HCT116 (cell line): ENCODE results near the gene FAM47E. TPM values are rescaled to one million over a fixed set of nuclear protein-coding genes. Genes with fewer than 3 reads are reported as not detected.
A peak's percentile ranks its signal among the peaks of the same experiment; 100 is the strongest.

Experiments
- ATAC-seq: fragments of 200-7000 bp; cut with Tn5 transposase; 2 replicates; pipeline ENCODE4 v1.9.1; 2020; ENCODE audit warnings: mild to moderate bottlenecking, moderate library complexity
- Bru-seq: library from RNA; stranded (reverse); fragments of 400-500 nt; gene quantifications from one replicate; lab custom pipeline; 2021; lab: Mats Ljungman, UMichigan
- BruChase-seq, 2 experiments: library from RNA; stranded (reverse); fragments of 400-500 nt; gene quantifications; one replicate each; lab custom pipeline; 2021; lab: Mats Ljungman, UMichigan
- BruUV-seq: library from RNA; stranded (reverse); fragments of 400-500 nt; replicated peaks from 2 replicates; lab custom pipeline; 2021; lab: Mats Ljungman, UMichigan
- CTCF ChIA-PET: fragments of 300-600 bp; sonication (Branson Sonifier 250); formaldehyde crosslinking; loops from one replicate; lab custom pipeline; 2021; ENCODE audit warnings: antibody characterized with exemption; lab: Charles Lee
- POLR2A ChIA-PET: fragments of 300-600, 350-600 bp; sonication (Branson Sonifier 250); formaldehyde crosslinking; loops from one replicate; lab custom pipeline; 2021; ENCODE audit warnings: antibody characterized with exemption; lab: Charles Lee
- RAD21 ChIA-PET, 2 experiments: fragments of 300-600 bp; sonication (Branson Sonifier 250); formaldehyde crosslinking; loops; one replicate each; lab custom pipeline; 2023; ENCODE audit warnings: low total read pairs in 2 of 2; ENCODE audit not compliant: uncharacterized antibody in 2 of 2, unreplicated experiment in 2 of 2, low non-redundant PET in 1 of 2; lab: Charles Lee
- DNase-seq: peaks from one replicate; pipeline ENCODE4 v3.0.0-alpha.2; 2010; ENCODE audit warnings: low read depth, low spot score
- H2AFZ ChIP-seq: fragments of 200-600 bp; shearing (Covaris generic), sonication (generic); 2 replicates; pipeline ENCODE4 v1.6.1; 2017; ENCODE audit warnings: low read depth, mixed run types, mixed read lengths, antibody characterized with exemption, low read length; ENCODE audit not compliant: poor library complexity, severe bottlenecking
- H3K27ac ChIP-seq: 2 replicates; pipeline ENCODE4 v1.5.1; 2012; ENCODE audit warnings: low read depth, low read length
- H3K27me3 ChIP-seq: fragments of 200-600 bp; sonication (generic); 2 replicates; pipeline ENCODE4 v1.6.1; 2016; ENCODE audit warnings: mixed run types, low read length, mixed read lengths; ENCODE audit not compliant: insufficient read depth
- H3K36me3 ChIP-seq, 2 experiments: fragments of 200-500 bp in 1 of 2; fragments of 200-600 bp in 1 of 2; sonication (Bioruptor generic) in 1 of 2; sonication (generic) in 1 of 2; 2 replicates each; pipeline versions ENCODE4 v1.5.1 to v1.6.1; 2014 to 2016; ENCODE audit warnings: low read length in 2 of 2, inconsistent platforms in 1 of 2, mixed read lengths in 1 of 2, mixed run types in 1 of 2; ENCODE audit not compliant: insufficient read depth in 2 of 2, control insufficient read depth in 1 of 2
- H3K4me1 ChIP-seq, 2 experiments: fragments of 200-600 bp in 1 of 2; sonication (generic) in 1 of 2; 2 replicates each; pipeline versions ENCODE4 v1.5.1 to v1.6.1; 2012 to 2017; ENCODE audit warnings: low read length in 2 of 2, inconsistent platforms in 1 of 2, mild to moderate bottlenecking in 1 of 2, mixed read lengths in 1 of 2, mixed run types in 1 of 2, moderate library complexity in 1 of 2; ENCODE audit not compliant: insufficient read depth in 2 of 2, control insufficient read depth in 1 of 2
- H3K4me2 ChIP-seq: fragments of 200-600 bp; sonication (generic); 2 replicates; pipeline ENCODE4 v1.6.1; 2017; ENCODE audit warnings: mixed run types, low read length, mixed read lengths
- H3K4me3 ChIP-seq, 2 experiments: fragments of 200-600 bp in 1 of 2; sonication (generic) in 1 of 2; replicated peaks in 1 of 2; 2 replicates each; pipeline ENCODE4 v1.5.1; 2011 to 2016; ENCODE audit warnings: low read length in 2 of 2, control low read depth in 1 of 2, low read depth in 1 of 2, mild to moderate bottlenecking in 1 of 2, mixed read lengths in 1 of 2, mixed run types in 1 of 2
- H3K79me2 ChIP-seq: fragments of 200-600 bp; sonication (generic); 2 replicates; pipeline ENCODE4 v1.6.1; 2017; ENCODE audit warnings: mild to moderate bottlenecking, mixed run types, low read length, moderate library complexity, mixed read lengths; ENCODE audit not compliant: insufficient read depth
- H3K9ac ChIP-seq: fragments of 200-600 bp; sonication (generic); 2 replicates; pipeline ENCODE4 v1.6.1; 2016; ENCODE audit warnings: low read length, mixed read lengths
- H3K9me2 ChIP-seq: fragments of 200-600 bp; sonication (generic), shearing (Covaris generic); 2 replicates; pipeline ENCODE4 v1.6.1; 2017; ENCODE audit warnings: mixed run types, mild to moderate bottlenecking, moderate library complexity; ENCODE audit not compliant: insufficient read depth
- H3K9me3 ChIP-seq, 2 experiments: fragments of 200-500 bp in 1 of 2; fragments of 200-600 bp in 1 of 2; sonication (Bioruptor generic) in 1 of 2; sonication (generic) in 1 of 2; 2 replicates each; pipeline ENCODE4 v1.6.1; 2014 to 2017; ENCODE audit warnings: low read length in 2 of 2, mixed read lengths in 2 of 2, inconsistent platforms in 1 of 2, low read depth in 1 of 2, mild to moderate bottlenecking in 1 of 2, mixed run types in 1 of 2, moderate library complexity in 1 of 2; ENCODE audit not compliant: control insufficient read depth in 1 of 2, insufficient read depth in 1 of 2
- H4K20me1 ChIP-seq: fragments of 200-600 bp; sonication (generic), shearing (Covaris generic); 2 replicates; pipeline ENCODE4 v1.6.1; 2017; ENCODE audit warnings: mixed run types, mild to moderate bottlenecking, moderate library complexity; ENCODE audit not compliant: insufficient read depth
- MAX ChIP-seq: IDR thresholded peaks from 2 replicates; pipeline ENCODE4 v1.6.1; 2012
- POLR2AphosphoS5 ChIP-seq: IDR thresholded peaks from 2 replicates; pipeline ENCODE4 v1.6.1; 2011; ENCODE audit warnings: mild to moderate bottlenecking, low read depth, low read length, moderate library complexity
- RAD21 ChIP-seq: IDR thresholded peaks from 2 replicates; pipeline ENCODE4 v1.6.1; 2012; ENCODE audit warnings: low read depth, mild to moderate bottlenecking
- SIN3A ChIP-seq: IDR thresholded peaks from 2 replicates; pipeline ENCODE4 v1.6.1; 2012; ENCODE audit warnings: low read depth
- TCF7L2 ChIP-seq: IDR thresholded peaks from 2 replicates; pipeline ENCODE4 v1.7.0; 2011; ENCODE audit warnings: borderline replicate concordance, inconsistent platforms; ENCODE audit not compliant: insufficient read depth, insufficient read length; ENCODE audit errors: extremely low read depth
- YY1 ChIP-seq: IDR thresholded peaks from 2 replicates; pipeline ENCODE4 v1.6.1; 2011; ENCODE audit warnings: low read length, low read depth, moderate library complexity, mild to moderate bottlenecking; ENCODE audit not compliant: insufficient replicate concordance; ENCODE audit errors: extremely low read depth
- ZNF274 ChIP-seq: fragments of 200-500 bp; sonication (Bioruptor generic); IDR thresholded peaks from 2 replicates; pipeline ENCODE4 v1.6.1; 2014; ENCODE audit warnings: mild to moderate bottlenecking, low read depth, low read length, inconsistent platforms
- intact Hi-C: fragments of 100-400 bp; cut with micrococcal nuclease; formaldehyde crosslinking; loops from 2 replicates; pipeline ENCODE4 v1.10.0; 2022
- long read RNA-seq: library from polyadenylated mRNA; unstranded; transcript quantifications from one replicate; pipeline ENCODE4 v2.0.0, GENCODE V29; 2021; ENCODE audit not compliant: unreplicated experiment
- polyA plus RNA-seq: library from polyadenylated mRNA; unstranded; fragments of >200 nt; gene quantifications from 2 replicates; pipeline ENCODE4 v1.2.1, GENCODE V29; 2012; ENCODE audit warnings: missing spikeins
- total RNA-seq: library from RNA; stranded (reverse); gene quantifications from one replicate; pipeline ENCODE4 v1.2.1, GENCODE V29; 2021; ENCODE audit not compliant: unreplicated experiment
- TF ChIP-seq, protein P1 (sequence below), 3 experiments: fragments of 200-600 bp in 1 of 3; sonication (generic) in 1 of 3; IDR thresholded peaks in 2 of 3; conservative IDR thresholded peaks in 1 of 3; 2 replicates each; pipeline ENCODE4 v1.5.1; 2012 to 2017; ENCODE audit warnings: low read depth in 2 of 3, low read length in 2 of 3, antibody characterized with exemption in 1 of 3, borderline replicate concordance in 1 of 3, control low read depth in 1 of 3, mild to moderate bottlenecking in 1 of 3, mixed read lengths in 1 of 3, mixed run types in 1 of 3, moderate library complexity in 1 of 3; ENCODE audit not compliant: insufficient read depth in 1 of 3

Gene FAM47E, protein sequence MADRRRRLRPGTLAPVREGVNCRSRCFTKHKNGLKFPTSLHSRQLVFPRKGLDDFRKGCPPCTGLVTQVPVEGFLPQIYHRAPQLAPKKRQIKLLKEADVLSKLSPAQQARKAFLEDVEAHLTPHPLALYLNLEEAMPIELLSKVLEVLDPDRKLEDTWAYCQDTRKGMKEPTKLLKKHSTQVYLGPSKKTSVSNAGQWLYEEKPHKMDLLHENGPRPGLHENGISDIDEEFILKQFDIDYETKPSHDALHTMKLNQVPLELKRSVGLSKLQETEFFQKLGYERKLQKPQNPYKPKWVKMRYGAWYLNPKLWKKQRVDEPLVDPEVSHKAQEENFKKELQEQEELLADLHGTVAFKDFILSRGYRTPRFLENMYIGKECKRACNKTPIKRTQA
- 0.91 TPM for total RNA-seq
- polyA plus RNA-seq = 0.54 and 0.65 TPM in 2 replicates
- percentile 23 among the genes with signal in this experiment for Bru-seq, nascent RNA
- percentile 16 among the genes with signal in this experiment for BruChase-seq, experiment 1, labeled RNA remaining after a 6-hour chase
- percentile 27 among the genes with signal in this experiment for BruChase-seq, experiment 2, labeled RNA remaining after a 2-hour chase
- long read RNA-seq, partial matches to known transcripts = 1 of 6 reads
- long read RNA-seq, other reads (novel, unspliced or antisense) = 5 of 6 reads

DNA sequence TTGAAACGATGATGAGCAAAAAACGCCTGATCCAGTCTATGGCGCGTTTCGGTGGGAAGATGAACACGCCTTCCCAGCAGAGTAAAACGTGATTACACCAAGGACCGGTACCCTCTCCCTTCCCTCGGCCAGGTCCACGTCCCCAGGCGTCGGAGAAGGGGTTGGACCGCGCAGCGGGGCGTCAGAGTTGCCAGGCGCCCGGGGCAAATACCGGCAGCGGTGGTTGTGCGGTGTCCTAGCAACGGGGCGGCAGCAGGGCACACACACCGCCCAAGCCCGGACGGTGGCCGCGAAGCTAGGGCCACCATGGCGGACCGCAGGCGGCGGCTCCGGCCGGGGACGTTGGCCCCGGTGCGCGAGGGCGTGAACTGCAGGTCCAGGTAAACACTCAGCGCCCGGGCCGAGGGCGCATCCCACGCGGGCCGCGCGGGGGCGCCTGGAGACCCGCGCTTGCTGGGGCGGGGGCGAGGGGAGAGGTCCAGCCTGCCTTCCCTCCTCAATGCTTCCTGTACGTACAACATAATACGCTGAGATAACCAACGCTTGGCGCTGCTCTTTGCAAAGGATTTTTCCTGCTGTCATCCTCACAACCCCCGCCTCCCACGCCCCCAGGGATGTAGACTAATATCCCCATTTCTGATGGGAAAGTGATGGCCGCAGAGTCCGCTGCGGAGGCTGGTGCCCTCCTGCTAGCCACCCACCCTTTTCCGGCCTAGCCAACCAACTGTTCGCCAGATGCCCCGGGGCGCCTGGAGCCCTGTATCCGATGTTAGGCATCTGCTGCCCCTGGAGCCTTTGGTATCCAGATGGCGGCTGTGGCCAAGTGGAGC is at the start of gene FAM47E:
TSS of gene FAM47E (plus strand) at position 281 of the 830 bp plus-strand sequence. CDS start at position 307, 26 bp downstream.
- Histone ChIP-seq H3K36me3 (no peaks in the 10 kb centered on the region), H3K9ac (peak within 1 kb of the TSS; percentile 30; the same call in 1 of the 2 replicates), H3K4me3 (peak within 1 kb of the TSS; percentile 40 to 52), H3K4me1 (peaks cover 5 to 7% of the 10 kb centered on the region in 2 experiments; a peak in 3 of 4 replicates), H3K4me2 (peak within 1 kb of the TSS; percentile 71), H3K27ac (no peak within 1 kb of the TSS; the same call in 1 of the 2 replicates), H2AFZ (no peak within 1 kb of the TSS), H3K9me2 (no peaks in the 10 kb centered on the region), H3K27me3 (no peaks in the 10 kb centered on the region), H3K9me3 (no peaks in the 10 kb centered on the region), H3K79me2 (no peaks in the 10 kb centered on the region), H4K20me1 (no peaks in the 10 kb centered on the region)
- peak; percentile 89 for ATAC-seq
- BruUV-seq = no TSS peak
- DNase-seq = no peak
- ChIA-PET POLR2A (no interaction called here), CTCF (no interaction called here), RAD21 (no interaction called here)
- TF ChIP-seq RAD21 = peak; percentile 23; the same call in 1 of the 2 replicates
- TF ChIP-seq YY1 = peak; percentile 62
- no peak for TF ChIP-seq ZNF274
- TF ChIP-seq POLR2AphosphoS5 = 0 out of 2 replicates have a peak, but pooled peaks have one; percentile 18
- TF ChIP-seq, protein P1, sequence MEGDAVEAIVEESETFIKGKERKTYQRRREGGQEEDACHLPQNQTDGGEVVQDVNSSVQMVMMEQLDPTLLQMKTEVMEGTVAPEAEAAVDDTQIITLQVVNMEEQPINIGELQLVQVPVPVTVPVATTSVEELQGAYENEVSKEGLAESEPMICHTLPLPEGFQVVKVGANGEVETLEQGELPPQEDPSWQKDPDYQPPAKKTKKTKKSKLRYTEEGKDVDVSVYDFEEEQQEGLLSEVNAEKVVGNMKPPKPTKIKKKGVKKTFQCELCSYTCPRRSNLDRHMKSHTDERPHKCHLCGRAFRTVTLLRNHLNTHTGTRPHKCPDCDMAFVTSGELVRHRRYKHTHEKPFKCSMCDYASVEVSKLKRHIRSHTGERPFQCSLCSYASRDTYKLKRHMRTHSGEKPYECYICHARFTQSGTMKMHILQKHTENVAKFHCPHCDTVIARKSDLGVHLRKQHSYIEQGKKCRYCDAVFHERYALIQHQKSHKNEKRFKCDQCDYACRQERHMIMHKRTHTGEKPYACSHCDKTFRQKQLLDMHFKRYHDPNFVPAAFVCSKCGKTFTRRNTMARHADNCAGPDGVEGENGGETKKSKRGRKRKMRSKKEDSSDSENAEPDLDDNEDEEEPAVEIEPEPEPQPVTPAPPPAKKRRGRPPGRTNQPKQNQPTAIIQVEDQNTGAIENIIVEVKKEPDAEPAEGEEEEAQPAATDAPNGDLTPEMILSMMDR (IDR thresholded peaks at IDR 0.05 in 2 of 3, conservative IDR thresholded peaks at IDR 0.05 in 1 of 3; ENCODE audit: borderline replicate concordance in 1 of 3, insufficient read depth in 1 of 3, low read depth in 2 of 3, low read length in 2 of 3) = peak in 1 of 3 experiments; percentile 22; a peak in 1 of 6 replicates
- TF ChIP-seq TCF7L2 = no peak
- TF ChIP-seq MAX = no peak
- TF ChIP-seq SIN3A = no peak
- intact Hi-C loops = no loop called here
